ENCODE results near the gene VAT1. TPM values are rescaled to one million over a fixed set of nuclear protein-coding genes. Genes with fewer than 3 reads are reported as not detected.
A peak's percentile ranks its signal among the peaks of the same experiment; 100 is the strongest.
"Not testable (repeated sequence)": the region's sequence is repeated elsewhere in the genome, so short reads cannot be mapped to it uniquely, and the experiment has no call there.

VAT1 gene
- total and polyA plus RNA-seq, 7 donors: 43.0 to 164 (median 85.9) TPM

DNA sequence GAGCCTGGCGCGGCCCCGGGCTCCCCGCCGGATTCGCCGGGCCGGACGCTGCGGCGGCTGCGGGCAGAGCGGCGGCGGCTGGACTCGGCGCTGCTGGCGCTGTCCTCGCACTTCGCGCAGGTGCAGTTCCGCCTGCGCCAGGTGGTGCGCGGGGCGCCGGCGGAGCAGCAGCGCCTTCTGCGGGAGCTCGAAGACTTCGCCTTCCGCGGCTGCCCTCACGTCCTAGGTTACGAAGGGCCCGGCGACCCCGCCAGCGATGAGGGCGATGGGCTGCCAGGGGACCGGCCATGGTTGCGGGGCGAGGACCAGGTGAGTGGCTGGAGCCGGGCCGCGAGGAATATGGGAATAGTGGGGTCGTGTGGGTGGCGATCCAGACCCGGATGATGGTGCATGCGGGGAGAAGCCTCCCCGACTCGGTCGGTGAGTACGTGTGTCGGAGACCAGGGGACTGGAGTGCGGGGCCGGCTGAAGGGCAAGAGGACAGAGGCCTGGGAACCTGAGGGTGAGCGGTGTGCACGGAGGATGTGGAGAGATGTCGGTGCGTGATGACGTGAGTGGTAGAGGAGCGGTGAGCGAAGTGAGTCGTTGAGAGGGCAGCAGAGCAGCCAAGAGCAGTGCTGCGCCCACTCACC, 41.3 kb downstream of the VAT1 start:
- WGBS, 2 donors: 0 to 1% methylated on average over 67 of the region's 67 CpGs
- peak overlapping the region; percentile 73 to 96 (median 86) for H3K4me3 ChIP-seq
- H3K36me3 ChIP-seq: peaks cover 0 to 11% (median 0%) of the 10 kb centered on the region in 4 donors
- no peaks in the 10 kb centered on the region for H3K9me3 ChIP-seq
- H3K27ac ChIP-seq: peak overlapping the region; percentile 84 to 88 (median 86)
- intact Hi-C loops (cut with DNase I): loop anchor here (2.0 kb wide), 1 partner anchor 18 kb away; the partner anchor contains the start of gene RPL27
- TF ChIP-seq POLR2A (IDR thresholded peaks at IDR 0.05) (no peak), POLR2AphosphoS5 (IDR thresholded peaks at IDR 0.05) (no peak), EP300 (IDR thresholded peaks at IDR 0.05) (no peak)
- TF ChIP-seq, protein P1, sequence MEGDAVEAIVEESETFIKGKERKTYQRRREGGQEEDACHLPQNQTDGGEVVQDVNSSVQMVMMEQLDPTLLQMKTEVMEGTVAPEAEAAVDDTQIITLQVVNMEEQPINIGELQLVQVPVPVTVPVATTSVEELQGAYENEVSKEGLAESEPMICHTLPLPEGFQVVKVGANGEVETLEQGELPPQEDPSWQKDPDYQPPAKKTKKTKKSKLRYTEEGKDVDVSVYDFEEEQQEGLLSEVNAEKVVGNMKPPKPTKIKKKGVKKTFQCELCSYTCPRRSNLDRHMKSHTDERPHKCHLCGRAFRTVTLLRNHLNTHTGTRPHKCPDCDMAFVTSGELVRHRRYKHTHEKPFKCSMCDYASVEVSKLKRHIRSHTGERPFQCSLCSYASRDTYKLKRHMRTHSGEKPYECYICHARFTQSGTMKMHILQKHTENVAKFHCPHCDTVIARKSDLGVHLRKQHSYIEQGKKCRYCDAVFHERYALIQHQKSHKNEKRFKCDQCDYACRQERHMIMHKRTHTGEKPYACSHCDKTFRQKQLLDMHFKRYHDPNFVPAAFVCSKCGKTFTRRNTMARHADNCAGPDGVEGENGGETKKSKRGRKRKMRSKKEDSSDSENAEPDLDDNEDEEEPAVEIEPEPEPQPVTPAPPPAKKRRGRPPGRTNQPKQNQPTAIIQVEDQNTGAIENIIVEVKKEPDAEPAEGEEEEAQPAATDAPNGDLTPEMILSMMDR (IDR thresholded peaks at IDR 0.05): no peak
- H3K4me1 ChIP-seq: peaks cover 0 to 32% (median 22%) of the 10 kb centered on the region in 4 donors
- H3K27me3 ChIP-seq: no peaks in the 10 kb centered on the region
- peak; percentile 75 for DNase-seq

DNA sequence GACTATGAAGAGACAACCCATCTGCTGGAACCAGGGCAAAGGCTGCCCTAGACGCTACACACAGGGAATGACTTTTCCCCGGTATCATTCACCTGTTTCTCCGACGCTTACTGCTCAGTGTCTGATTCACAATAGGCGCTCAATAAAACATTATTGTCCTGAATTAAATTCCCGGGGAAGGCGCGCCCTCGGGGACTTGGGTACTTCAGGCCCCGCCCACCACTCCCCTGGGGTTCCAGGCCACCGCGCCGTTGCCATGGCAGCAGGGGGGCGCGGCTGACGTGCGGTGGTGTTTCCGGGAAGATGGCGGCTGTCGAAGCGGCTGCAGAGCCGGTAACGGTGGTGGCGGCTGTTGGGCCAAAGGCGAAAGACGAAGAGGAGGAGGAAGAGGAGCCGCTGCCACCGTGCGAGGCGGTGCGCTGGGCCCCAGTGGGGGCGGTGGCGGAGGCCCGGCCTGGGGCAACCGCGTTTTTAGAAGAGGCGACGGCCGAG, 41.9 kb downstream of the VAT1 start, which contains the start of gene RUNDC1:
TSS of gene RUNDC1 (plus strand) at position 292 of the 492 bp plus-strand sequence. CDS start at position 304, 12 bp downstream.
- Histone ChIP-seq H3K4me1 (peaks cover 0 to 32% (median 22%) of the 10 kb centered on the region in 4 donors), H3K9me3 (no peaks in the 10 kb centered on the region), H3K27ac (peak within 1 kb of the TSS; percentile 84 to 88 (median 86)), H3K4me3 (peak within 1 kb of the TSS; percentile 73 to 96 (median 86)), H3K36me3 (peaks cover 0 to 6% (median 0%) of the 10 kb centered on the region in 4 donors), H3K27me3 (no peaks in the 10 kb centered on the region)
- intact Hi-C loops (cut with DNase I): loop anchor here (2.0 kb wide), 1 partner anchor 18 kb away; the partner anchor contains the start of gene RPL27
- WGBS, 2 donors: 0 to 1% methylated on average over 39 of the region's 39 CpGs
- TF ChIP-seq POLR2A (IDR thresholded peaks at IDR 0.05) (peak; percentile 45 to 56), POLR2AphosphoS5 (IDR thresholded peaks at IDR 0.05) (peak; percentile 74 to 89 (median 84)), EP300 (IDR thresholded peaks at IDR 0.05) (no peak)
- TF ChIP-seq, protein P1 (IDR thresholded peaks at IDR 0.05): no peak
- DNase-seq: peak; percentile 95

DNA sequence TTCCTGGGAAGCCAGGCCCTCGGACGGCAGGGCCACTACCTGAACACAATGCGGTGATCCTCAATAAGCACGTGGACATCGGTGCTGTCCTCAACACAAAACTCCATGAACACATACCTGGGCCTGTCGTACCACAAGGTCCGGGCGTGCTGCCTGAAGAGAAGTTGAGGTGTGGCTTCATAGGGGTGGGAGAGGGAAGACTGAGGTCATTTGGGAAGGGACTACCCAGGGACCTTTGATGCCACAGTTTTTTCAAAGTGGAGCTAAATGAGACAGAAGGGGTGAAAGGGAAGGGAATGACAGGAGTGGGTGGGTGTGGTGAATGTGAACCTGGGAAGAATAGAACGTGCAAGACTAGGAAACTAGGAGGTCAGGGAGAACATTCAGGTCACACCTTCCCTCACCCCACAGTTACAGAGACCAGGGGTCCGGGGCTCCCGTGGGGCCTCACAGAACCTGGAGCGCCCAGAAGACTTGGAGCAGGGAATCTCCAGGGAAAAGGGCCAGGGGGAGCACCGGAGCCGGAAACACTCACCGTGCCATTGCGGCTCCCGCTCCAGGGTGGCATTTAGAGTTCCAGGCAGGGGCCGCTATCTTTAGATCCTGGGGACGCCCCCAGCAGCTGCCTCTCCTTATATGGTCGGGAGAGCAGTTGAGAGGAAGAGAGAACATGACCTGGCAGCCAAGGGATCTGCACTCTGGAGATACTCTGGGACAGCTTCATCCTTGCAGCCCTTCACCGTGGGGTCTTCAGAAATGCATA, 42.5 kb downstream of the VAT1 start, which contains the start of gene PTGES3L:
TSS of gene PTGES3L (minus strand) at position 570 of the 763 bp plus-strand sequence. CDS start at position 543, 27 bp downstream.
- WGBS, 2 donors: 13 to 34% methylated on average over 21 of the region's 21 CpGs
- H3K4me1 ChIP-seq: peaks cover 0 to 32% (median 22%) of the 10 kb centered on the region in 4 donors
- peak within 1 kb of the TSS; percentile 73 to 96 (median 86) for H3K4me3 ChIP-seq
- intact Hi-C loops (cut with DNase I): loop anchor here (2.0 kb wide), 1 partner anchor 19 kb away; the partner anchor contains the start of gene RPL27
- H3K27me3 ChIP-seq: no peaks in the 10 kb centered on the region
- no peaks in the 10 kb centered on the region for H3K36me3 ChIP-seq
- peak; percentile 82 for DNase-seq
- H3K9me3 ChIP-seq: no peaks in the 10 kb centered on the region
- TF ChIP-seq POLR2AphosphoS5 (IDR thresholded peaks at IDR 0.05): peak in 1 of 4 donors; percentile 57
- no peak for TF ChIP-seq POLR2A (IDR thresholded peaks at IDR 0.05)
- H3K27ac ChIP-seq: peak within 1 kb of the TSS; percentile 84 to 88 (median 86)

DNA sequence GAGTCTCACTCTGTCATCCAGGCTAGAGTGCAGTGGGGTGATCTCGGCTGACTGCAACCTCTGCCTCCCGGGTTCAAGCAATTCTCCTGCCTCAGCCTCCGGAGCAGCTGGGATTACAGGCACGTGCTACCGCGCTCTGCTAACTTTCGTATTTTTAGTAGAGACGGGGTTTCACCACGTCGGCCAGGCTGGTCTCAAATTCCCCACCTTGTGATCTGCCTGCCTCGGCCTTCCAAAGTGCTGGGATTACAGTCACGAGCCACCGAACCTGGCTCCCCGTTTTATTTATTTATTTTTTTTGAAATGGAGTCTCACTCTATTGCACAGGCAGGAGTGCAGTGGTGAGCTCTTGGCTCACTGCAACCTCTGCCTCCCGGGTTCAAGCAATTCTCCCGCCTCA, 46.5 kb downstream of the VAT1 start:
- H3K4me3 ChIP-seq; H3K9me3 ChIP-seq; H3K27ac ChIP-seq; DNase-seq; H3K27me3 ChIP-seq; intact Hi-C loops (cut with DNase I); H3K36me3 ChIP-seq: not testable (repeated sequence)
- WGBS, 2 donors: 90 to 96% methylated on average over 16 of the region's 16 CpGs
- H3K4me1 ChIP-seq: peaks cover 0 to 15% (median 9%) of the 10 kb centered on the region in 4 donors

DNA sequence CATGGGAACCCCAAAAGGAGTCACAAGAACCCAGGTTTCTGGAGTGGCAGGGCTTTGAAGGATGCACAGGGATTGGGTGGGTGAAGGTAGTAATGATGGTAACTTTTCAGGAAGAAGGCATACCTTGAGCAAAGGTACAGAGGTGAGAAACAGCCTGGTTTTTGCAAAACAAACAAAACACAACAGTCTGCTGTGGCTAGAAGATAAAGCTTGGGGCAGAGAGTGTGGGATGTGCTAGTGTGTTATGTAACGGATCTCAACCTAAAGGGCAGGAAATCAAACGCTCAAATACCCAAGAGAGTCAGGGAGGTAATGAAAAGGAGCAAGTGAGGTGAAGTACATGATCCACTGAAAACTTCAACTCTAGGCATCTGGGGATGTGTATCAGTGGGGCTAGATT, 46.9 kb downstream of the VAT1 start:
- 54% methylated on average over 2 of the region's 2 CpGs for WGBS, 2 donors
- DNase-seq: no peak
- TF ChIP-seq EP300 (IDR thresholded peaks at IDR 0.05) (no peak), POLR2AphosphoS5 (IDR thresholded peaks at IDR 0.05) (no peak), POLR2A (IDR thresholded peaks at IDR 0.05) (no peak)
- TF ChIP-seq, protein P1 (IDR thresholded peaks at IDR 0.05): no peak
- Histone ChIP-seq H3K4me3 (no peak overlapping the region), H3K9me3 (no peaks in the 10 kb centered on the region), H3K27ac (no peak overlapping the region), H3K27me3 (no peaks in the 10 kb centered on the region), H3K36me3 (no peaks in the 10 kb centered on the region), H3K4me1 (peaks cover 0 to 15% (median 9%) of the 10 kb centered on the region in 4 donors)
- intact Hi-C loops (cut with DNase I): no loop called here

DNA sequence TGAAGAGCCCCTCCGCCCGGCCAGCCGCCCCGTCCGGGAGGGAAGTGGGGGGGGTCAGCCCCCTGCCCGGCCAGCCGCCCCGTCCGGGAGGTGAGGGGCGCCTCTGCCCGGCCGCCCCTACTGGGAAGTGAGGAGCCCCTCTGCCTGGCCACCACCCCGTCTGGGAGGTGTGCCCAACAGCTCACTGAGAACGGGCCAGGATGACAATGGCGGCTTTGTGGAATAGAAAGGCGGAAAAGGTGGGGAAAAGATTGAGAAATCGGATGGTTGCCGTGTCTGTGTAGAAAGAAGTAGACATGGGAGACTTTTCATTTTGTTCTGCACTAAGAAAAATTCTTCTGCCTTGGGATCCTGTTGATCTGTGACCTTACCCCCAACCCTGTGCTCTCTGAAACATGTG, 48.9 kb downstream of the VAT1 start:
- H3K27me3 ChIP-seq; H3K27ac ChIP-seq; intact Hi-C loops (cut with DNase I); H3K4me3 ChIP-seq; H3K36me3 ChIP-seq; H3K9me3 ChIP-seq; DNase-seq; H3K4me1 ChIP-seq: not testable (repeated sequence)
- 85 to 86% methylated on average over 12 to 13 of the region's 18 CpGs for WGBS, 2 donors

Measured in sigmoid colon (tissue), 7 donors.